Esophagus muscularis mucosa (tissue), 4 donors: Measurements from ENCODE around the gene SKP1. TPM values are rescaled to one million over a fixed set of nuclear protein-coding genes. Genes with fewer than 3 reads are reported as not detected.

Source experiments
- DNase-seq: peaks from one replicate; pipeline ENCODE4 v3.0.0-alpha.2; 2017; ENCODE audit errors: extremely low spot score
- H3K27ac ChIP-seq, 4 donors: fragments of 200-600 bp; sonication (generic); replicated peaks in 1 of 4; 1 replicate in 3 of 4; 2 replicates in 1 of 4; pipeline ENCODE4 v1.5.1; 2016 to 2019; ENCODE audit warnings: mild to moderate bottlenecking in 1 of 4
- H3K27me3 ChIP-seq, 4 donors: fragments of 200-600 bp; sonication (generic); one replicate each; pipeline versions ENCODE4 v1.5.1 to v1.6.0; 2016 to 2019
- H3K36me3 ChIP-seq, 4 donors: fragments of 200-600 bp; sonication (generic); one replicate each; pipeline ENCODE4 v1.5.1; 2016 to 2019
- H3K4me1 ChIP-seq, 4 donors: fragments of 200-600 bp; sonication (generic); one replicate each; pipeline ENCODE4 v1.5.1; 2016 to 2019
- H3K4me3 ChIP-seq, 4 donors: fragments of 200-600 bp; sonication (generic); 1 replicate in 2 of 4; 2 replicates in 2 of 4; pipeline ENCODE4 v1.5.1; 2016 to 2019; ENCODE audit warnings: mild to moderate bottlenecking in 4 of 4, moderate library complexity in 1 of 4
- H3K9me3 ChIP-seq, 4 donors: fragments of 200-600 bp; sonication (generic); 1 replicate in 3 of 4; 2 replicates in 1 of 4; pipeline ENCODE4 v1.5.1; 2016 to 2019
- EP300 ChIP-seq: sonication (generic); formaldehyde crosslinking; IDR thresholded peaks from one replicate; pipeline ENCODE4 v1.6.1; 2017; ENCODE audit warnings: antibody characterized with exemption
- POLR2A ChIP-seq: fragments of 450-650 bp; IDR thresholded peaks from one replicate; pipeline ENCODE4 v1.6.1; 2017; ENCODE audit warnings: antibody characterized with exemption, moderate library complexity, mild to moderate bottlenecking, low read depth
- POLR2AphosphoS5 ChIP-seq, 2 donors: sonication (generic); formaldehyde crosslinking; IDR thresholded peaks; one replicate each; pipeline ENCODE4 v1.6.1; 2017; ENCODE audit warnings: antibody characterized with exemption in 2 of 2
- WGBS: methylation state at CpG from one replicate; pipeline ENCODE4 v1.1.5; 2018; 5-methylcytosine and 5-hydroxymethylcytosine counted together
- intact Hi-C: fragments of 100-400 bp; cut with DNase I; formaldehyde crosslinking; loops from one replicate; pipeline ENCODE4 v1.15.1; 2023
- total RNA-seq, 4 donors: library from RNA; depleted of rRNA; stranded (reverse); fragments of >200 nt; gene quantifications; one replicate each; pipeline versions ENCODE4 v1.1.0 to v1.2.1, GENCODE V29; 2016
- TF ChIP-seq, protein P1 (sequence below), 3 experiments: fragments of 200-600 bp in 2 of 3; fragments of 450-650 bp in 1 of 3; sonication (generic) in 2 of 3; IDR thresholded peaks; one replicate each; pipeline ENCODE4 v1.5.1; 2017 to 2019; ENCODE audit warnings: antibody characterized with exemption in 3 of 3, mild to moderate bottlenecking in 2 of 3, moderate library complexity in 1 of 3

SKP1 gene
- total RNA-seq, 4 donors from 2014 or later, result 170 to 345 (median 322) TPM

- no peaks in the 10 kb centered on the region for H3K36me3 ChIP-seq
- 80% methylated on average over 3 of the region's 3 CpGs for WGBS
These were observed 12.3 kb upstream of the SKP1 start for GRCh38 chr5:134189031-134189430.

GRCh38 chr5:134188092-134188491 lies 11.3 kb upstream of the SKP1 start:
- no peaks in the 10 kb centered on the region for H3K36me3 ChIP-seq
- H3K27me3 ChIP-seq, result no peaks in the 10 kb centered on the region
- intact Hi-C loops, result no loop called here
- H3K4me1 ChIP-seq, result peaks cover 0 to 8% (median 2%) of the 10 kb centered on the region in 4 donors
- no peak for DNase-seq
- TF ChIP-seq POLR2AphosphoS5 (IDR thresholded peaks at IDR 0.05) (no peak), POLR2A (no peak), EP300 (no peak)
- TF ChIP-seq, protein P1, sequence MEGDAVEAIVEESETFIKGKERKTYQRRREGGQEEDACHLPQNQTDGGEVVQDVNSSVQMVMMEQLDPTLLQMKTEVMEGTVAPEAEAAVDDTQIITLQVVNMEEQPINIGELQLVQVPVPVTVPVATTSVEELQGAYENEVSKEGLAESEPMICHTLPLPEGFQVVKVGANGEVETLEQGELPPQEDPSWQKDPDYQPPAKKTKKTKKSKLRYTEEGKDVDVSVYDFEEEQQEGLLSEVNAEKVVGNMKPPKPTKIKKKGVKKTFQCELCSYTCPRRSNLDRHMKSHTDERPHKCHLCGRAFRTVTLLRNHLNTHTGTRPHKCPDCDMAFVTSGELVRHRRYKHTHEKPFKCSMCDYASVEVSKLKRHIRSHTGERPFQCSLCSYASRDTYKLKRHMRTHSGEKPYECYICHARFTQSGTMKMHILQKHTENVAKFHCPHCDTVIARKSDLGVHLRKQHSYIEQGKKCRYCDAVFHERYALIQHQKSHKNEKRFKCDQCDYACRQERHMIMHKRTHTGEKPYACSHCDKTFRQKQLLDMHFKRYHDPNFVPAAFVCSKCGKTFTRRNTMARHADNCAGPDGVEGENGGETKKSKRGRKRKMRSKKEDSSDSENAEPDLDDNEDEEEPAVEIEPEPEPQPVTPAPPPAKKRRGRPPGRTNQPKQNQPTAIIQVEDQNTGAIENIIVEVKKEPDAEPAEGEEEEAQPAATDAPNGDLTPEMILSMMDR (IDR thresholded peaks at IDR 0.05), result no peak
- no peak overlapping the region for H3K27ac ChIP-seq
- no peaks in the 10 kb centered on the region for H3K9me3 ChIP-seq
- 87% methylated on average over 1 of the region's 1 CpG for WGBS
- H3K4me3 ChIP-seq, result no peak overlapping the region

More at GRCh38 chr5:134189031-134189430, 12.3 kb upstream of the SKP1 start:
- TF ChIP-seq, protein P1 (IDR thresholded peaks at IDR 0.05), result no peak
- intact Hi-C loops, result no loop called here
- peaks cover 0 to 5% (median 2%) of the 10 kb centered on the region in 4 donors for H3K4me1 ChIP-seq
- no peak overlapping the region for H3K27ac ChIP-seq
- no peaks in the 10 kb centered on the region for H3K27me3 ChIP-seq
- no peak overlapping the region for H3K4me3 ChIP-seq
- DNase-seq, result peak; percentile 37
- H3K9me3 ChIP-seq, result no peaks in the 10 kb centered on the region

- no peaks in the 10 kb centered on the region for H3K36me3 ChIP-seq
- 53% methylated on average over 11 of the region's 11 CpGs for WGBS
These were observed 7.7 kb upstream of the SKP1 start for GRCh38 chr5:134184155-134185135.

GRCh38 chr5:134183481-134183880 lies 6.7 kb upstream of the SKP1 start:
- H3K4me1 ChIP-seq, result peaks cover 0 to 8% (median 2%) of the 10 kb centered on the region in 4 donors
- no peaks in the 10 kb centered on the region for H3K36me3 ChIP-seq
- no peak overlapping the region for H3K4me3 ChIP-seq
- H3K9me3 ChIP-seq, result no peaks in the 10 kb centered on the region
- H3K27me3 ChIP-seq, result no peaks in the 10 kb centered on the region
- TF ChIP-seq POLR2A (no peak), EP300 (no peak)
- no peak for DNase-seq
- no peak overlapping the region for H3K27ac ChIP-seq
- intact Hi-C loops, result no loop called here

More at GRCh38 chr5:134184155-134185135, 7.7 kb upstream of the SKP1 start:
- no peak for DNase-seq
- Histone ChIP-seq H3K4me3 (no peak overlapping the region), H3K4me1 (peaks cover 0 to 8% (median 2%) of the 10 kb centered on the region in 4 donors), H3K27ac (no peak overlapping the region), H3K27me3 (no peaks in the 10 kb centered on the region), H3K9me3 (no peaks in the 10 kb centered on the region)
- TF ChIP-seq POLR2A (no peak), EP300 (no peak), POLR2AphosphoS5 (IDR thresholded peaks at IDR 0.05) (peak in 1 of 2 donors; percentile 21)
- TF ChIP-seq, protein P1 (IDR thresholded peaks at IDR 0.05), result peak; percentile 81 to 97 (median 90)
- intact Hi-C loops, result loop anchor here (1.0 kb wide), 1 partner anchor 105 kb away; no protein-coding TSS in a partner anchor

- H3K4me3 ChIP-seq, result peak overlapping the region in 2 of 4 donors; percentile 93 to 94
- intact Hi-C loops, result loop anchor here (5.0 to 10.0 kb wide), 2 partner anchors 49 to 397 kb away; partner anchors contain the start of gene PPP2CA
- H3K27ac ChIP-seq, result peak overlapping the region in 3 of 4 donors; percentile 95 to 99 (median 99)
- TF ChIP-seq EP300 (no peak), POLR2A (no peak), POLR2AphosphoS5 (IDR thresholded peaks at IDR 0.05) (no peak)
- TF ChIP-seq, protein P1 (IDR thresholded peaks at IDR 0.05), result no peak
- no peaks in the 10 kb centered on the region for H3K9me3 ChIP-seq
- 80% methylated on average over 1 of the region's 3 CpGs for WGBS
- peaks cover 27 to 37% (median 34%) of the 10 kb centered on the region in 4 donors for H3K4me1 ChIP-seq
- H3K36me3 ChIP-seq, result peaks cover under 1 to 8% (median 6%) of the 10 kb centered on the region in 4 donors
- no peaks in the 10 kb centered on the region for H3K27me3 ChIP-seq
- DNase-seq, result no peak
These were observed 1.3 kb upstream of the SKP1 start for GRCh38 chr5:134178096-134178419.
